Measurements from ENCODE around the gene MROH2B. TPM values are rescaled to one million over a fixed set of nuclear protein-coding genes. Genes with fewer than 3 reads are reported as not detected.

MROH2B gene
- total RNA-seq = not detected

GRCh38 chr5:41071242-41071641 is at the start of gene MROH2B:
Gene MROH2B (minus strand): TSS chr5:41071342. CDS start chr5:41070852, 490 bp downstream.
- ChIA-PET POLR2A (no interaction called here), CTCF (no interaction called here)

DNA sequence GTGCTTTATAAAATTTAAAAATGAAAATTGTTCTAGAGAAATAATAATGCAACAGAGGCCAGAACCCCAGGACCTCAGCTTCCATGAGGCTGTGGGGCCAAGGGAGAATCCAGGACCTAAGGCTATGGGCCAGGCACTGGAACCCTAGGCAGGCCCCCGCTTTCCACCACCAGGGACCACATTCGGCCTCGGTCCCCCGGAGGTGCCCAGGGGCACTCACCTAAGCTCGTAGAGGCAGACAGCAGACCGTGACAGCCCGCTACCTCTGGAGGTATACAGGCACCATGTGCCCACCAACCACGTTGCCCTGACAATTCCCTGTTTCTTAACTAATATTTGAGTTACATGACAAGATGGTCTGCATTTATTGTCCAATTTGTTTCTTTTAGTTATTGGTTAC is 49.5 kb upstream of the MROH2B start:
- POLR2A ChIA-PET = no interaction called here

GRCh38 chr5:41118177-41118576 is 47.0 kb upstream of the MROH2B start:
- CTCF ChIA-PET = no interaction called here

More for the DNA sequence above, 49.5 kb upstream of the MROH2B start:
- CTCF ChIA-PET = no interaction called here

DNA sequence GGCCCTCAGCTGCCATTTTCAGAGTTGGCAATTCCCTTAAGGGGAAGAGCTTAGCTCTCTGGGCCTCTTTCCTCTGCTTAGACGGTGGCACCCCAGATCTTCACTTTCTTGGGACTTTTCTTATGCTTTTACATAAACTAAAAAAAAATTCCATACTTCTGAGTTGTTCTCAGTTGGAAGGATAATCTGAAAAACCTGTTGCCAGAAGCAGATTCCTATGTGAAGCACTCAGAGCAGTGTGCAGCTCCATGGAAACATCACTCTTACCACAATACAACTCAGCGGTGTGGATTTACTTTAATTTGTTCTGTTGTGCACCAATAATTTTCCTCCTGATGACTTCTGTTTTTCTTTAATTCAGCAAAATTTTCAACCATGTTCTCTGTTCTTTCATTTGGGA is 44.1 kb upstream of the MROH2B start:
- POLR2A ChIA-PET = no interaction called here
- CTCF ChIA-PET = no interaction called here

More at GRCh38 chr5:41118177-41118576, 47.0 kb upstream of the MROH2B start:
- POLR2A ChIA-PET = no interaction called here

DNA sequence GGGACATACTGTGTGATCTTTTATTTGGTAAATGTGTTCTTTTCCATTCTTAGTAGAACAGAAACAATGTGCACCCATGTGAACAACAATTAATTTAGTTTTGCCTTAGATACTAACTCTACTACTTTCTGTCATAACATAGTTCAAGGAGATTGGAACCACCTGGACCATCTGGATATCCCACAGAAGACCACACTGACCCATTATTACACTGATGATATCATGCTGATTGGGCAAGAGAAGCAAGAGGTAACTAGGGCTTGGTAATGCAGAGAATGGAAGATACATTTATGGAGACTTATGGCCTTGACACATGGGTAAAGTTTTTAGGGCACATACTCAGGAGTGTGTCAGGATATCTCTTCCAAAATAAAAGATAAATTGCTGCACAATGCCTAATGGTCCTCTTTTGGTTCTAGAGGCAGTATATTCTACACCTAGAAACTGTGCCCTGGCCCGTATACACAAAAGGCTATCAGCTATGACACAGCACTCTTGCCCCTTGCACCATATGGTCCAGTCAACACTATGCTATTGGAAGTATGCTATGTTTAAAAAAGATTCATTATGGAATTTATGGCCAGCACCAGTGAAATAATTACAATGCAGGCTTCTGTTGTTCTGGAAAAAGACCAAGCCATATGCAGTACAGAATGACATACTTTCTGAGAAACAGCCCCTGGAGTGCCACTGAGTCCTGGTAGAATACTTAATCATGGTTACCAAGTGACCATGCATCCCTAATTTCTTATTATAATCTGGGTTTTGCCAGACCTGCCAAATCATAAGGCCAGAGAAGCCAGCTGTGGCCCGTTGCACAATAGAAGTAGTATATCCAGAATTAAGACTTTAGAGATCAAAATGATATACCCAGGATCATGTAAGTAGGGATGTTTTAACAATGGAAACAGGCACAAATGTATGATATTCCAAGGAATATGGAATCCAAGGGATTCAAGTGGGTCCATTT is 41.6 kb upstream of the MROH2B start:
- POLR2A ChIA-PET = no interaction called here
- CTCF ChIA-PET = no interaction called here

- ChIA-PET POLR2A (no interaction called here), CTCF (no interaction called here)
Observed at GRCh38 chr5:41109186-41109585, 38.0 kb upstream of the MROH2B start.

DNA sequence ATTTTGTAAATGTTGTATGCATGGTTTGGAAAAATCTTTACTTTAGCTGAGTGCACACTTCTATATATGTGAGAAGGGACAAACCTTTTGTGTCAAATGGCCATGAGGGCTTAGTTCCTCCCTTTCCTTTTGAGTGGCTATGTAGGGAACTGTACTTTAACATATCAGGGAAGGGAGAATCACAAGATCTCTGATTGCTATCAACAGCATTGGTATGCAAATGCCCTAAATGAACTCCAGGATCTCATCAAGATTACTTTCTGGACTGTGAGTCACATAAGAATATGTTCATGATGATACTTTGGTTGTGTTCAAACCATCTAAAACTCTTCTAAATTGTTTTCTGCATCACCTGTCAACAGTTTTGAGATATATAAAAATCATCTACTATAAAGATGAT is 31.2 kb upstream of the MROH2B start:
- ChIA-PET CTCF (no interaction called here), POLR2A (no interaction called here)

DNA sequence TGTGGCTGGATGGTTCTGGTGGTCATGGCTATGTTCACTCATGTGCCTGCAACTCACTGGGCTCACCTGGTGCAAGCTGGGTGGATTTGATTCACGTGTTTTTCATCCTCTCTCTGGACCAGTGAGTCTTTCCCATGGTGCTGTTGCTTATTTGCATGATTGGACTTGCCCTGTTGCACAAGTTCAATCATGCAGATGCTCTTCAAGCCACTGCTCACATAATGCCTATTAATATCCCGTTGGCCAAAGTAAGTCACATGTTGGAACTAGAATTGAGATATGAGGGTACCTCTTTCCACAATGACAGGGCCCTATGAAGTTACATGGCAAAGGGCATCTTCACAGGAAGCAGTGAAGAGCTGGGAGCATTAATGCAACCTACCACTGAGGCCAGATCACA is 26.5 kb upstream of the MROH2B start:
- ChIA-PET POLR2A (no interaction called here), CTCF (no interaction called here)

DNA sequence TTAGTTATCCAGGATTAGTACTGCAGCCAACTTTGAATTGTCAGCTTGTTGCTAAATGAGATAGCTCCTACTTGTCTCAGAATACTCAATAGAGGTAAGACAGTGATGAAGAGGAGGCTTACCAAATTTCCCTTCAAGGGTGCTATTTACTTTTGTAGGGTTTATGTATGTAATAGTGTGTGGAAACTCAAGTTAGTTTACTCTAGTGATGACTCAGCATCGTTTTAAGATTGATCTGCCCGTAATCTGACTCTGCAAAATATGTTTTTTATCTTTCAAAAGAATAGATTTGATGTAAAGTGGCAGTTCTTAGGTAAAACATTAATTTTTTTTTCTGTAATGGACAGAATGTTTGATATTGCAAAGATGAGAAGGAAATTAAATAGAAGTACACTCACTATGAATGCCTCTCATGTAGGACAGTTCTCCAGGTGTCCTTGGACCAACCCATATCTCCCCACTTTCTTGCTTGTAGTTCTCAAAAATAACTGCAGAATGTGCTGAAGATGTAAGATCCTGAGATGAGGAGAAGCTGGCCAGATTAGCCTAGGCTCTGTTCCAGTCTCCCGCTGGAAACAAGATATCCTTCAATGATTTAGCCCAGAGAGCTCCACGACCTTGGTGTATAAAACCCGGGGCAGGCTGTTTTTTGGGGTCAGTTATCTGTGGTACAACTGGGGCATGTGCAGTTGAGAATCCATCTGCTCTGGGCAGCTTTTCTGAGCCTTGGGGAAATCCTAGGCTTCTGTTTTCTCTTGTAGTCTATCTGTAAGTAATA is 24.4 kb upstream of the MROH2B start:
- ChIA-PET CTCF (no interaction called here), POLR2A (no interaction called here)

DNA sequence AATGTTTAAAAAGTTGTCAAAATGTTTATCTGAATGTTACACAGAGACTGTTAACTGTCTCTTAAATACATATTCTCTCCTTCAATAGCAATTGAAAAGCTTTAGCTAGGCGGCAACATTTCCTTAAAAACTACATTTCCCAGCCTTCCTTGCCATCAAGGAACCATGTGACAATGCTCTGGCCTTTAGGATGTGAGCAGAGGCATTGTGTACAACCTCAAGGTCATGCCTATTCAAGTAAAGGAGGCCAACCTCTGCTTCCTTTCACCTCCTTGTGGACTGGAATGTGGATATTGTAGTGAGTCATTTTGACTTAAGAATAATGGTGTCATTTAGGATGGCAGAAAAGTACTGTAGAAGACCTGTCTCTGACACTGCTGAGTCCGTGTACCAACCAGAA is 23.7 kb upstream of the MROH2B start:
- ChIA-PET POLR2A (no interaction called here), CTCF (no interaction called here)

DNA sequence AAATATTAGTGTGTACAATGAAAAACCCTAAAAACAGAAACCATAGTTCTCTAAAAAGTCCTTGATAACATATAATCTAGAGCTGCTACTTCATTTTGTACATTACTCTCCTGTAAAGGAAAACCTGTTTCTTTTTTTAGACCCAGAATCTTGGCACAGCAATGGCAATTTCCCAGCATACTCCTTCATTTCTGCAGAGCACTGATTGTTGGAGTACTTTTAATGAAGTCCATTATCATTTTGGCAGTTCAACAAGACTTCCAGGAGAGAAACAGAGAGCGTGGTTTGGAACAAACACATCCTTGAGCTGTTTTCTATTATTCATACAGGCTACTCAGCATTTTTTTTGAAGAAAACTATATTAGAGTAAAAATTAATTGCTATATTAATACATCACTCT is 22.7 kb upstream of the MROH2B start:
- CTCF ChIA-PET = no interaction called here
- POLR2A ChIA-PET = no interaction called here

- ChIA-PET POLR2A (no interaction called here), CTCF (interaction anchor here (0.5 kb wide), 1 partner anchor 109 kb away, joined by 3 read pairs; no protein-coding TSS in a partner anchor)
Observed at GRCh38 chr5:41087461-41087860, 16.3 kb upstream of the MROH2B start.

DNA sequence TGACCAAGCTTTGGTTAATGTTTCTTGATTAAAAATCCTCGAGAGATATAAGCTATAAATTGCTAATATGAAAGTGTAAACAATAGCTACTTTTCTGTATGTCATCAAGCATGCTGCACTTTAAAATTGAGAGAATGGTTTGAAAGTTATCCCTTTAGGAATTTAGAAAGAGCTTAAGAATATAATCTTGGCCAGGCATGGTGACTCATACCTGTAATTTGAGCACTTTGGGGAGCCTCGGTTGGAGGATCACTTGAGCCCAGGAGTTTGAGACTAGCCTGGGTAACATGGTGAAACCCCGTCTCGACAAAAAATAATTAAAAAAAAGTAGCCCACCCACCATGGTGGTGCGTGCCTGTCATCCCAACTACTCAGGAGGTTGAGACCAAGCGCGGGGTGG is 12.2 kb upstream of the MROH2B start:
- CTCF ChIA-PET = no interaction called here

GRCh38 chr5:41071975-41072374 is 833 bp upstream of the MROH2B start:
- CTCF ChIA-PET = no interaction called here
- POLR2A ChIA-PET = no interaction called here

More for the DNA sequence above, 12.2 kb upstream of the MROH2B start:
- POLR2A ChIA-PET = no interaction called here

- CTCF ChIA-PET = no interaction called here
Observed at GRCh38 chr5:41067714-41068568, 3.2 kb downstream of the MROH2B start.

DNA sequence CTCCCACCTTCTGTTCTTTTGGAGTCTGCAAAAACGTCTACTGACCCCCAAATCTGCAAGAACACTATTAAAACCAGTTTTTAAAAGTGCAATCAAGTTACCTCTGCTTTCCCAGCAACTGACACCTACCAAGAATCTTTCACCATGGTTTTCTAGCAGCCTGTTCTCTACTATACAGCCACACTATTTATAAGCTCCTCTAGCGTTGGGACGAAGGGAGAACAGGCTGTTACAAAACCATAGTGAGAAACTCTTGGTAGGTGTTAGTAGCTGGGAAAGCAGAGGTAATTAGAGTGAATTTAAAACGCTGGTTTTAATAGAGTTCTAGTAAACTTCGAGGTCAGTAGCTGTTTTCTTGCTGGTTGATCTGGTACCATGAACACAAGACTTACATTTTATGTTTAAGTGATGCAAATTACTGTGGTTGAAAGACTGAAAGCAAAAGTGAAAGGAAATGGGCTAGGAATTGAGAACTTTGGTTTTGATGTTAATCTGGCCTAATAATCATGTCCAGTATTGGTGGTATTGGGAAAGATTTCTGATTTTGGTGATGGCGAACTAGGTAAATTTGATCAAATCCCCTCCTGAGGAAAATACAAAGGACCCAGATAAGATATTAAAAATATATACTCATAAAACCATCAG is 5.3 kb downstream of the MROH2B start:
- CTCF ChIA-PET = no interaction called here
- POLR2A ChIA-PET = no interaction called here

More at GRCh38 chr5:41067714-41068568, 3.2 kb downstream of the MROH2B start:
- POLR2A ChIA-PET = no interaction called here

DNA sequence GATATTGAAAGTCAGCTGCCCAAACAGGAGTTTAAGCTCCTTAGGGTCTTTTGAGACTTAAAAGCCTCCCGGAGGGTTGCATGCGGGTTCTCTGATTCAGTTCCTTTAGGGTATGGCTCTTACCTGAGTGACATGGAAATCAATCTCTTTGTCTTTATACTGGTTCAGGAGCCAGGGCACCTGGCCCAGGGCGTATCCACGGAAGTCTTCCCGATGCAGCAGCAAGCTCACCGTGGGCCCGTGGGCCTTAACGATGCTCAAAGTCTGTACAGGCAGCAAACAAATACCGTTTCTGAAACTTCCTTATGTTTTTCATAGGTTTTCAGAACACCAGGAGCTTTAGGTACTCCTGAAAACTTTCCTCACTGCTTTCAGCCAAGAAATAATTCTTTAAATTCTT is 13.2 kb downstream of the MROH2B start:
- ChIA-PET CTCF (no interaction called here), POLR2A (no interaction called here)

GRCh38 chr5:41057231-41057630 is 13.9 kb downstream of the MROH2B start:
- ChIA-PET CTCF (interaction anchor here (0.7 kb wide), 1 partner anchor 736 kb away, joined by 4 read pairs; no protein-coding TSS in a partner anchor), POLR2A (no interaction called here)

GRCh38 chr5:41048986-41049385 is 22.2 kb downstream of the MROH2B start:
- ChIA-PET POLR2A (no interaction called here), CTCF (no interaction called here)

Measured in activated CD8-positive, alpha-beta memory T cell treated with anti-CD3 and anti-CD28 coated beads for 36 hours (primary cell).